ENCODE results near the gene OR2C1.

GRCh38 chr16:3306078-3306477, 49.6 kb upstream of the OR2C1 start:
- TF ChIP-seq CTCF (conservative IDR thresholded peaks at IDR 0.05 in 1 of 2, IDR thresholded peaks at IDR 0.05 in 1 of 2; ENCODE audit: low read depth in 1 of 2, low read length in 2 of 2), result no peak
- no peak for TF ChIP-seq EZH2 (IDR thresholded peaks at IDR 0.05; ENCODE audit: low read length, missing control alignments)

Measured in fibroblast of lung (primary cell).